Lower lobe of right lung (tissue), 2 donors: ENCODE data around the gene CWC27. TPM values are rescaled to one million over a fixed set of nuclear protein-coding genes. Genes with fewer than 3 reads are reported as not detected.

Experiments used
- ATAC-seq, 2 donors: fragments of 200-7000 bp; cut with Tn5 transposase; one replicate each; pipeline ENCODE4 v1.9.1; 2020 to 2022; ENCODE audit warnings: mild to moderate bottlenecking in 2 of 2, moderate library complexity in 2 of 2
- DNase-seq: peaks from one replicate; pipeline ENCODE4 v3.0.0-alpha.2; 2020
- H3K27ac ChIP-seq: fragments of 200-600 bp; one replicate; pipeline ENCODE4 v1.8.0; 2022
- H3K27me3 ChIP-seq: fragments of 200-600 bp; one replicate; pipeline ENCODE4 v1.8.0; 2022; ENCODE audit warnings: low read depth
- H3K36me3 ChIP-seq: fragments of 200-600 bp; one replicate; pipeline ENCODE4 v1.8.0; 2022; ENCODE audit warnings: mild to moderate bottlenecking
- H3K4me1 ChIP-seq: fragments of 200-600 bp; one replicate; pipeline ENCODE4 v1.8.0; 2022
- H3K4me3 ChIP-seq: fragments of 200-600 bp; one replicate; pipeline ENCODE4 v1.8.0; 2022; ENCODE audit warnings: mild to moderate bottlenecking
- H3K9me3 ChIP-seq: fragments of 200-600 bp; one replicate; pipeline ENCODE4 v1.8.0; 2022
- CTCF ChIP-seq: fragments of 200-600 bp; IDR thresholded peaks from one replicate; pipeline ENCODE4 v1.8.0; 2022; ENCODE audit warnings: antibody characterized with exemption, mild to moderate bottlenecking
- intact Hi-C: fragments of 100-400 bp; cut with DNase I; formaldehyde crosslinking; loops from one replicate; pipeline ENCODE4 v1.11.0; 2022
- total RNA-seq: library from RNA; stranded (reverse); fragmentation: NEBNext Ultra II Directional; extraction: Animal tissue kit (Norgen Biotek cat#: 25700); gene quantifications from one replicate; pipeline ENCODE4 v1.2.1, GENCODE V29; 2021
- donor health status: DM: no; HTN: yes; CAD: no; lungs with severe emphysema.

The CWC27 gene
- total RNA-seq, 1 donor from 2014 or later: 17.3 TPM

DNA sequence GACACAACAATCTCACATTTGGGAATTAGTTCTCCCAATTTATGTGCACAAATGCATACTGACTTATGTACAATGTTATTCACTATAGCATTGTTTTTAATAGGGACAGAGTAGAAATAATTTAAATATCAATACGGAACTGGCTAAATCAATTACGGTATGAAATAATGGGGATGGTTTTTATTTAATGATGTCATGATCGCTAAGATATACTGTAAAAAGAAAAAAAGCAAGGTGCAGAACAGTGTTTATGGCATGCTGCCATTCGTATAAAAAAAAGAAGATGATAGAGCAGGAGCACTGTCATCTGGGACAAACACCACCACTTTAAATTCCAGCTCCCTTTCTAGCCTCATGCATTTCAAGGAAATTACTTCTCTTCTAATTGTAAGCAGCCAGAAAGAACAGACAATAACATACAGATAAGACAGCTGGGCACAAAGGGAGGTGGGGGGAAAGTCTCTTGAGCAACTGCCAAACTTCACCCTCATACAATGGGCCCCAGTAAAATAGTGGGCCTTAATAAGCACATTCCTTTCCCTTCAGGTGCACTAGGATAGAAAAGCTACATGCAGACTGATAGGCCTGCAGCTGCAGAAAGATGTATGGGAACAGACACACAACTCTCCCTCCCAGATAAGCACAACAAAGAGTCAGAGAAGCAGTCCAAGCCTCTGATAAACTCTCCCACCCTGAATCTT, 8.6 kb upstream of the CWC27 start:
- no peak for ATAC-seq
- Histone ChIP-seq H3K9me3 (no peaks in the 10 kb centered on the region), H3K27me3 (no peaks in the 10 kb centered on the region), H3K27ac (no peak overlapping the region), H3K4me1 (peaks cover 14% of the 10 kb centered on the region), H3K4me3 (no peak overlapping the region), H3K36me3 (peaks cover 26% of the 10 kb centered on the region)
- TF ChIP-seq CTCF: no peak
- intact Hi-C loops: no loop called here
- DNase-seq: no peak

DNA sequence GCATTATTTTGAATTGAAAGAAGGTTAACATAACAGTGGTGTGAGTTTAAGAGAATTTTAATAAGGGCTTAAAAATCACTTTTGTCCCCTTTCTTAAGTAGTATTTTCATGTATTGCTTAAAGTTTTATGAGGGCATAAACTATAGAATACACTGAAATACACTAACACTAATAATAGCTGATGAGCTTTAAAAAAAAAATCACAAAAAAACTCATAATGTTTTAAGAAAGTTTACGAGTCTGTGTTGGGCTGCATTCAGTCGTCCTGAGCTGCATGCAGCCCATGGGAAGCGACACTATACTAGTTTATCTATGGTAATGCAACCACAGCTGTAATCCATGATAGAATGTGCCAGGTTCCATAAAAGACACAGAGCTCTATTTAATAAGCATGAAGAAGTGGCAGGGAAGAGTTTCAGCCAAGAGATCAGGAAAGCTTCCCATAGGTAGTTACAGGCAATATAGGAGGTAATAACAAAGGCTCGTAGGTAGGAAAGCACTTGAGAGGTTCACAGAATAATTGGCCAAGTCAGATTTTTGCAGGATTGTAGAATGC, 4.7 kb upstream of the CWC27 start:
- Histone ChIP-seq H3K4me1 (peaks cover 34% of the 10 kb centered on the region), H3K36me3 (peaks cover 26% of the 10 kb centered on the region), H3K9me3 (no peaks in the 10 kb centered on the region), H3K27ac (no peak overlapping the region), H3K4me3 (no peak overlapping the region), H3K27me3 (no peaks in the 10 kb centered on the region)
- no peak for DNase-seq
- no peak for TF ChIP-seq CTCF
- intact Hi-C loops: no loop called here
- no peak for ATAC-seq

- Histone ChIP-seq H3K9me3 (no peaks in the 10 kb centered on the region), H3K27me3 (no peaks in the 10 kb centered on the region), H3K4me3 (no peak overlapping the region), H3K36me3 (peaks cover 26% of the 10 kb centered on the region), H3K4me1 (peaks cover 42% of the 10 kb centered on the region), H3K27ac (no peak overlapping the region)
- intact Hi-C loops: no loop called here
- DNase-seq: no peak
- TF ChIP-seq CTCF: no peak
- ATAC-seq: no peak
Measured at GRCh38 chr5:64765804-64766504, 2.8 kb upstream of the CWC27 start.

- no peak for DNase-seq
- ATAC-seq: no peak
- TF ChIP-seq CTCF: no peak
- Histone ChIP-seq H3K27me3 (no peaks in the 10 kb centered on the region), H3K4me3 (peak overlapping the region; percentile 92), H3K9me3 (no peaks in the 10 kb centered on the region), H3K27ac (no peak overlapping the region), H3K4me1 (peaks cover 45% of the 10 kb centered on the region), H3K36me3 (peaks cover 26% of the 10 kb centered on the region)
- intact Hi-C loops: no loop called here
Measured at GRCh38 chr5:64766941-64767340, 1.8 kb upstream of the CWC27 start.

GRCh38 chr5:64767959-64768357, 772 bp upstream of the CWC27 start:
- peak overlapping the region; percentile 94 for H3K27ac ChIP-seq

More at GRCh38 chr5:64767959-64768357, 772 bp upstream of the CWC27 start:
- peaks cover 21% of the 10 kb centered on the region for H3K36me3 ChIP-seq
- H3K9me3 ChIP-seq: no peaks in the 10 kb centered on the region
- no peaks in the 10 kb centered on the region for H3K27me3 ChIP-seq
- H3K4me3 ChIP-seq: peak overlapping the region; percentile 92
- intact Hi-C loops: no loop called here
- ATAC-seq: peak; percentile 45 to 47
- no peak for DNase-seq
- TF ChIP-seq CTCF: no peak
- peaks cover 45% of the 10 kb centered on the region for H3K4me1 ChIP-seq
